ENCODE data around the gene TRIM46.
"Not testable (repeated sequence)": the region's sequence is repeated elsewhere in the genome, so short reads cannot be mapped to it uniquely, and the experiment has no call there.

The TRIM46 gene

GRCh38 chr1:155166051-155166470, 7.6 kb upstream of the TRIM46 start:
- TF ChIP-seq ZFX (IDR thresholded peaks at IDR 0.05; ENCODE audit: borderline replicate concordance) (no peak), CTCF (IDR thresholded peaks at IDR 0.05) (no peak)
- no peak overlapping the region for H3K27ac ChIP-seq

GRCh38 chr1:155166471-155167165, 7.0 kb upstream of the TRIM46 start:
- H3K27ac ChIP-seq: no peak overlapping the region
- no peak for TF ChIP-seq ZFX (IDR thresholded peaks at IDR 0.05; ENCODE audit: borderline replicate concordance)
- TF ChIP-seq CTCF (IDR thresholded peaks at IDR 0.05): no peak

GRCh38 chr1:155167166-155168104, 6.2 kb upstream of the TRIM46 start:
- no peak overlapping the region for H3K27ac ChIP-seq
- peak; percentile 98 for TF ChIP-seq CTCF (IDR thresholded peaks at IDR 0.05)
- no peak for TF ChIP-seq ZFX (IDR thresholded peaks at IDR 0.05; ENCODE audit: borderline replicate concordance)

GRCh38 chr1:155168105-155168445, 5.6 kb upstream of the TRIM46 start:
- peak; percentile 68 for TF ChIP-seq CTCF (IDR thresholded peaks at IDR 0.05)
- H3K27ac ChIP-seq: not testable (repeated sequence)

GRCh38 chr1:155168456-155169210, 5.0 kb upstream of the TRIM46 start:
- H3K27ac ChIP-seq: no peak overlapping the region
- TF ChIP-seq ZFX (IDR thresholded peaks at IDR 0.05; ENCODE audit: borderline replicate concordance): no peak

GRCh38 chr1:155169541-155169940, 4.1 kb upstream of the TRIM46 start:
- TF ChIP-seq ZFX (IDR thresholded peaks at IDR 0.05; ENCODE audit: borderline replicate concordance) (no peak), CTCF (IDR thresholded peaks at IDR 0.05) (no peak)

GRCh38 chr1:155170101-155170785, 3.4 kb upstream of the TRIM46 start:
- TF ChIP-seq CTCF (IDR thresholded peaks at IDR 0.05): no peak
- no peak for TF ChIP-seq ZFX (IDR thresholded peaks at IDR 0.05; ENCODE audit: borderline replicate concordance)
- H3K27ac ChIP-seq: no peak overlapping the region

More at GRCh38 chr1:155169541-155169940, 4.1 kb upstream of the TRIM46 start:
- H3K27ac ChIP-seq: no peak overlapping the region
